ENCODE measurements around the gene EDEM2.
"Not testable (repeated sequence)": the region's sequence is repeated elsewhere in the genome, so short reads cannot be mapped to it uniquely, and the experiment has no call there.

EDEM2 gene

GRCh38 chr20:35176132-35176531 is 29.0 kb upstream of the EDEM2 start:
- H3K4me3 ChIP-seq: no peak overlapping the region
- no peaks in the 10 kb centered on the region for H3K9me3 ChIP-seq
- DNase-seq (ENCODE audit: low spot score in 2 of 2): no peak
- H3K4me1 ChIP-seq: peaks cover 4% of the 10 kb centered on the region
- in situ Hi-C loops (cut with MboI; ENCODE audit: low sequenced_read_pairs): no loop called here
- H3K36me3 ChIP-seq (replicated peaks): no peaks in the 10 kb centered on the region; the same call in 1 of the 2 replicates
- H3K27me3 ChIP-seq (ENCODE audit: low read depth): no peaks in the 10 kb centered on the region

- in situ Hi-C loops (cut with MboI; ENCODE audit: low sequenced_read_pairs): no loop called here
- H3K9me3 ChIP-seq: no peaks in the 10 kb centered on the region
- H3K27me3 ChIP-seq (ENCODE audit: low read depth): no peaks in the 10 kb centered on the region
- H3K4me1 ChIP-seq: peaks cover 4% of the 10 kb centered on the region
- H3K36me3 ChIP-seq (replicated peaks): no peaks in the 10 kb centered on the region; the same call in 1 of the 2 replicates
- no peak overlapping the region for H3K4me3 ChIP-seq
- DNase-seq (ENCODE audit: low spot score in 2 of 2): peak in 1 of 2 experiments; percentile 13
Measured at GRCh38 chr20:35174458-35175216, 27.5 kb upstream of the EDEM2 start.

GRCh38 chr20:35173576-35174192 is 26.5 kb upstream of the EDEM2 start:
- no peak for DNase-seq (ENCODE audit: low spot score in 2 of 2)
- Histone ChIP-seq H3K27me3 (ENCODE audit: low read depth) (no peaks in the 10 kb centered on the region), H3K4me3 (no peak overlapping the region), H3K36me3 (replicated peaks) (no peaks in the 10 kb centered on the region; the same call in 1 of the 2 replicates), H3K9me3 (no peaks in the 10 kb centered on the region), H3K4me1 (peaks cover 4% of the 10 kb centered on the region)
- in situ Hi-C loops (cut with MboI; ENCODE audit: low sequenced_read_pairs): no loop called here

DNA sequence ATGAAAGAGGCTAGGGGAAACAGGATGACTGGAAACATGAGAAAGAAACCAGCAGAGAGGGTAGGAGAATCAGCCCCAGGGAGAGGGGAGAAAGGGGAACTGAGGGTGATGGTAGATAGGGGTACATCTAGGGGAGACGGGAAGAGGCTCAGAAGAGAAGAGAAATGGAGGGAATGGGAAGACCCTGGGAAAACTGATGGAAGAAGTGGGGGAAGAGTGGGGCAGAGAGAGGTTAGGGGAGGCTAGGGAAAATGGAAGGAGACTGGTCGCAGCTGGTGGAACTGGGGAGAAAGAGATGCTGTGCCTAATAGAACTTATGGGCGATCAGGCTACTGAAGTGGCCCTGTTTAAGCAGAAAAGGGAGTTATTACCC is 25.3 kb upstream of the EDEM2 start:
- Histone ChIP-seq H3K9me3 (no peaks in the 10 kb centered on the region), H3K27me3 (ENCODE audit: low read depth) (no peaks in the 10 kb centered on the region), H3K4me3 (peak overlapping the region; percentile 38), H3K4me1 (peaks cover 4% of the 10 kb centered on the region), H3K36me3 (replicated peaks) (no peaks in the 10 kb centered on the region)
- in situ Hi-C loops (cut with MboI; ENCODE audit: low sequenced_read_pairs): no loop called here
- no peak for DNase-seq (ENCODE audit: low spot score in 2 of 2)

DNA sequence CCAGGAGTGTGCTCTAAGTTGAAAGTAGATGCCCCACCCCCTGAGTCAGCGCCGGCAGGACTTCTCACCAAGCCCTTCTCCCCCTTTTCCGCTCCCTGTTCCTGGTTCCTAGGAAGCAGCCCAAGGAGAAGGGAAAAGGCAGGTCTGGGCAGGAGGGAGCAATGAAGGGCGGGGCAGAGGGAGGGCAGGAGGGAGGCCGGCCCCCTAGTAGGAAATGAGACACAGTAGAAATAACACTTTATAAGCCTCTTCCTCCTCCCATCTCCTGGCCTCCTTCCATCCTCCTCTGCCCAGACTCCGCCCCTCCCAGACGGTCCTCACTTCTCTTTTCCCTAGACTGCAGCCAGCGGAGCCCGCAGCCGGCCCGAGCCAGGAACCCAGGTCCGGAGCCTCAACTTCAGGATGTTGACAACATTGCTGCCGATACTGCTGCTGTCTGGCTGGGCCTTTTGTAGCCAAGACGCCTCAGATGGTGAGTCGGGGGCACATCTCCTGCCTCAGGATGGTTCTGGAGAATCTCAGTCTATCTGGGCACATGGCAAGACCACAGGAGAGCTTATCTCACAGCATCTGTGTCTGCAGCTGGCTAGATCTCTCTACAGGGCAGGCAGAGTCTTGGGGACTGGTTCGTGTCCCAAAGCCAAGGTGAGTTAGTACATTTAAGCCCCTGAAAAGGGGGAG is 24.8 kb upstream of the EDEM2 start, which contains the start of gene PROCR:
PROCR (plus strand) TSS at position 320 of the 681 bp plus-strand sequence; CDS start at position 403, 83 bp downstream.
- H3K9me3 ChIP-seq: no peaks in the 10 kb centered on the region
- in situ Hi-C loops (cut with MboI; ENCODE audit: low sequenced_read_pairs): no loop called here
- peak within 1 kb of the TSS; percentile 38 for H3K4me3 ChIP-seq
- H3K4me1 ChIP-seq: peaks cover 4% of the 10 kb centered on the region
- H3K27me3 ChIP-seq (ENCODE audit: low read depth): no peaks in the 10 kb centered on the region
- peak; percentile 95 to 97 for DNase-seq (ENCODE audit: low spot score in 2 of 2)
- no peaks in the 10 kb centered on the region for H3K36me3 ChIP-seq (replicated peaks)

DNA sequence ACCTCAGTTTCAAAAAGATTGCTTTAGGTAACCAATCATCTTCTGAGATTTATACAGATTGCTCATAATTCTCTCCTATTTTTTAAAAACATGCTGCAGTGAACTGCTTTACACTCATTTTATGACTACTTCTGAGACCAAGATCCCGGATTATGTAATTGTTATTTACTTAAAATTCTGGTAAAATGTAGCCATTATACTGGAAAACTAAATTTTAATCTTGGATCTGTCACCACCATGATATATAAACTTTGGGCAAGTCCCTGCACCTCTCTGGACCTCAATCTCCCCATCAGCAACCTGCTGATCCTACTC is 24.3 kb upstream of the EDEM2 start:
- peaks cover 5% of the 10 kb centered on the region for H3K4me1 ChIP-seq
- in situ Hi-C loops (cut with MboI; ENCODE audit: low sequenced_read_pairs): no loop called here
- no peaks in the 10 kb centered on the region for H3K36me3 ChIP-seq (replicated peaks)
- no peak for DNase-seq (ENCODE audit: low spot score in 2 of 2)
- peak overlapping the region; percentile 38 for H3K4me3 ChIP-seq
- H3K27me3 ChIP-seq (ENCODE audit: low read depth): no peaks in the 10 kb centered on the region
- no peaks in the 10 kb centered on the region for H3K9me3 ChIP-seq

DNA sequence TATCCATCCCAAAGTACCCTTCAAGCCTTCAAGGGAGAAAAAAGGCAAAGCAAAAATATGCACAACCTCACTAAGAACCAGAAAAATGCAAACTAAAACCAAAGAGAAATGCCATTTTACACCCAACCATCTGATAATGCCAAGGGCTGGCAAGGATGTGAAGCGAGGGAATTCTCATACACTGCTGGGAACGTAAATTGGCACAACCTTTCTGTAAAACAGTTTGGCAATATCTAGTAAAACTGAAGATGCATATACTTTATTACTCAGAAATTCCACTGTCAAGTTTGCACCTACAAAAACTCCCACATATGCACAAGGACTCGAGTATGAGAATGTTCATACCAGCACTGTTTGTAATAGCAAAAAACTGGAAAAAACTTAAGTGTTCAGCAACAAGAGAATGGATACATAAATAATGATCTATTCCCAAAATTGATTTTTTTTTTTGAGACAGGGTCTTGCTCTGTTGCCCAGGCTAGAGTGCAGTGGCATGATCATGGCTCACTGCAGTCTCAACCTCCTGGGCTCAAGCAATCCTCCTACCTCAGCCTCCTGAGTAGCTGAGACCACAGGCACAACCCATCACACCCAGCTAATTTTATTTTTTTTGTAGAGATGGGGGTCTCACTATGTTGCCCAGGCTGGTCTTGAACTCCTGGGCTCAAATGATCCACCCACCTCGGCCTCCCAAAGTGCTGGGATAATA is 21.7 kb upstream of the EDEM2 start:
- not testable (repeated sequence) for H3K4me3 ChIP-seq

GRCh38 chr20:35167787-35168186 is 20.7 kb upstream of the EDEM2 start:
- in situ Hi-C loops (cut with MboI; ENCODE audit: low sequenced_read_pairs): no loop called here
- Histone ChIP-seq H3K27me3 (ENCODE audit: low read depth) (no peaks in the 10 kb centered on the region), H3K36me3 (replicated peaks) (no peaks in the 10 kb centered on the region), H3K4me3 (no peak overlapping the region), H3K9me3 (no peaks in the 10 kb centered on the region), H3K4me1 (peaks cover 8% of the 10 kb centered on the region)
- DNase-seq (ENCODE audit: low spot score in 2 of 2): no peak

More for the DNA sequence above, 21.7 kb upstream of the EDEM2 start:
- H3K9me3 ChIP-seq; H3K36me3 ChIP-seq (replicated peaks); DNase-seq (ENCODE audit: low spot score in 2 of 2); H3K4me1 ChIP-seq; in situ Hi-C loops (cut with MboI; ENCODE audit: low sequenced_read_pairs); H3K27me3 ChIP-seq (ENCODE audit: low read depth): not testable (repeated sequence)

GRCh38 chr20:35166242-35166830 is 19.2 kb upstream of the EDEM2 start:
- H3K27me3 ChIP-seq (ENCODE audit: low read depth): no peaks in the 10 kb centered on the region
- in situ Hi-C loops (cut with MboI; ENCODE audit: low sequenced_read_pairs): no loop called here

DNA sequence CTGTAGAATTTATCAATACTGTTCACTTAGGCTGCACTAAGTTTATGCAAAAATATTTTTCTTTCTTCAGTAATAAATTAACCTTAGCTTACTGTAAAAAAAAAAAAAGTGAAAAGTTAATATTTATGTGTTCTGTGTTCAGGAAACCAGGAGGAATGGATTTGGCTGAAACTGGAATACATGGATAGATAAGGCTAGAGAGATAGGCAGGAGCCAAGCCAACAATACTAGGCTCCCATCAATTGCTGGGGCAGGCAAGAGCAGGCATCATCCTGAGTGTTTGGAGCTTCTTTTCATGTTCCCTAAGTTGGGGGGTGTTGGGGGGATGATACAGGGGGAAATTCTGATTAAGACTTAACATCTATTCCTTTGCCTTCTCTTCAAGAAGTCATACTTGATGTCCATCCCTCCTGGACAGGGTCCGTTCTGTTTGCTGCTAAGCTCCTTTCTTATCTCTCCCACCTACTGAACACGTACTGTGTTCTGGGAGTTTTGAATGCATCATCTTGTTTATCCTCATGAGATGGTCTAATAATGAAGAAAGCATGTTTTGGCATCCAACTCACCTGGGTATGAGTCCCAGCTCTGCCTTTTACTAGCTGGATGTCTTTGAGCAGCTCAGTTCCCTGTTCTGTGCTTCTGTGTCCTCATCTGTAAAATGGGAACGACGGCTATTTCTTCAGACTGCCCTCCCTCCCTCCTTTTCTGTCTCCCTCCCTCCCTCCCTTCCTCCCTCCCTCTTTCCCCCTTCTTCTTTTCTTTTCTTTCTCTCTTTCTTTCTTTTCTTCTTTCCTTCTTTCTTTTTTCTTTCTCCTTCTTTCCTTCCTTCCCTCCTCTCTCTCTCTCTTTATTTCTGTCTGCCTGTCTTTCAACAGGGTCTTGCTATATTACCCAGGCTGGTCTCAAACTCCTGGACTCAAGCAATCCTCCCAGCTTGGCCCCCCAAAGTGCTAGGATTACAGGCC is 18.4 kb upstream of the EDEM2 start:
- no peaks in the 10 kb centered on the region for H3K9me3 ChIP-seq
- DNase-seq (ENCODE audit: low spot score in 2 of 2): no peak
- H3K27me3 ChIP-seq (ENCODE audit: low read depth): no peaks in the 10 kb centered on the region
- H3K4me3 ChIP-seq: no peak overlapping the region
- peaks cover 4% of the 10 kb centered on the region; the same call in 1 of the 2 replicates for H3K4me1 ChIP-seq
- in situ Hi-C loops (cut with MboI; ENCODE audit: low sequenced_read_pairs): no loop called here
- H3K36me3 ChIP-seq (replicated peaks): no peaks in the 10 kb centered on the region

More at GRCh38 chr20:35166242-35166830, 19.2 kb upstream of the EDEM2 start:
- Histone ChIP-seq H3K9me3 (no peaks in the 10 kb centered on the region), H3K4me1 (peaks cover 6% of the 10 kb centered on the region), H3K36me3 (replicated peaks) (no peaks in the 10 kb centered on the region), H3K4me3 (no peak overlapping the region)
- DNase-seq (ENCODE audit: low spot score in 2 of 2): peak in 1 of 2 experiments; percentile 29

GRCh38 chr20:35164531-35164930 is 17.4 kb upstream of the EDEM2 start:
- H3K4me3 ChIP-seq; H3K4me1 ChIP-seq; in situ Hi-C loops (cut with MboI; ENCODE audit: low sequenced_read_pairs); DNase-seq (ENCODE audit: low spot score in 2 of 2); H3K27me3 ChIP-seq (ENCODE audit: low read depth); H3K9me3 ChIP-seq; H3K36me3 ChIP-seq (replicated peaks): not testable (repeated sequence)

GRCh38 chr20:35160341-35160740 is 13.2 kb upstream of the EDEM2 start:
- DNase-seq (ENCODE audit: low spot score in 2 of 2); H3K4me1 ChIP-seq; H3K9me3 ChIP-seq; H3K4me3 ChIP-seq; H3K27me3 ChIP-seq (ENCODE audit: low read depth); in situ Hi-C loops (cut with MboI; ENCODE audit: low sequenced_read_pairs); H3K36me3 ChIP-seq (replicated peaks): not testable (repeated sequence)

All from HAP-1 (cell line).